A673 (cell line): ENCODE results near the gene FITM2.

Source experiments
- EZH2 ChIP-seq: fragments of 200-600 bp; sonication (generic); IDR thresholded peaks from 2 replicates; pipeline ENCODE4 v1.6.1; 2017; ENCODE audit warnings: borderline replicate concordance, low read depth, mild to moderate bottlenecking, mixed read lengths, antibody characterized with exemption, low read length; ENCODE audit not compliant: poor library complexity, severe bottlenecking
- TF ChIP-seq, protein P1 (sequence below): fragments of 300-800, 200-600 bp; sonication (generic); conservative IDR thresholded peaks from 2 replicates; pipeline ENCODE4 v1.5.1; 2017; ENCODE audit warnings: low read depth, mild to moderate bottlenecking, antibody characterized with exemption, low read length, moderate library complexity, mixed read lengths

DNA sequence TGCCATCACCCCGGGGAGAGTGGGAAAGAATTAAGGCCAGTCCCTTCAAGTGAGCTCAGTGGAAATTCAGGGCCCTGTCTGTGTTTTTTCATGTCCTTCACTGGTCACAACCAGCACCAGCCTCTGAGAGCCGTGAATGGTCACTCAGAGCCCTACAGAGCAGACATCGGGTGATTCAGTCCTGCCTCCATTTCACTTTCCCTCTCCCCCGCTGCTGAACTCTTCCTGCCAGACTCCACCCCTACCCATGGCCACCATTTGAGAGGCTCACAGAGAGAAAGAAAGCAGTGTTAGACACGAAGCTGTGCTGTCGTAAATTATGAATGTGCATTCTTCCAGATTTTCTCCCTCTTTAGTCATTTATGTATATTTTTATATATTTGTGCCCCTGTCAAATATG lies 31.2 kb upstream of the FITM2 start:
- TF ChIP-seq, protein P1, sequence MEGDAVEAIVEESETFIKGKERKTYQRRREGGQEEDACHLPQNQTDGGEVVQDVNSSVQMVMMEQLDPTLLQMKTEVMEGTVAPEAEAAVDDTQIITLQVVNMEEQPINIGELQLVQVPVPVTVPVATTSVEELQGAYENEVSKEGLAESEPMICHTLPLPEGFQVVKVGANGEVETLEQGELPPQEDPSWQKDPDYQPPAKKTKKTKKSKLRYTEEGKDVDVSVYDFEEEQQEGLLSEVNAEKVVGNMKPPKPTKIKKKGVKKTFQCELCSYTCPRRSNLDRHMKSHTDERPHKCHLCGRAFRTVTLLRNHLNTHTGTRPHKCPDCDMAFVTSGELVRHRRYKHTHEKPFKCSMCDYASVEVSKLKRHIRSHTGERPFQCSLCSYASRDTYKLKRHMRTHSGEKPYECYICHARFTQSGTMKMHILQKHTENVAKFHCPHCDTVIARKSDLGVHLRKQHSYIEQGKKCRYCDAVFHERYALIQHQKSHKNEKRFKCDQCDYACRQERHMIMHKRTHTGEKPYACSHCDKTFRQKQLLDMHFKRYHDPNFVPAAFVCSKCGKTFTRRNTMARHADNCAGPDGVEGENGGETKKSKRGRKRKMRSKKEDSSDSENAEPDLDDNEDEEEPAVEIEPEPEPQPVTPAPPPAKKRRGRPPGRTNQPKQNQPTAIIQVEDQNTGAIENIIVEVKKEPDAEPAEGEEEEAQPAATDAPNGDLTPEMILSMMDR, result no peak
- no peak for TF ChIP-seq EZH2
